ENCODE results near the gene CCDC154. TPM values are rescaled to one million over a fixed set of nuclear protein-coding genes. Genes with fewer than 3 reads are reported as not detected.

CCDC154 gene
- total RNA-seq, 1 experiment from 2014 or later, result 0.71 TPM

DNA sequence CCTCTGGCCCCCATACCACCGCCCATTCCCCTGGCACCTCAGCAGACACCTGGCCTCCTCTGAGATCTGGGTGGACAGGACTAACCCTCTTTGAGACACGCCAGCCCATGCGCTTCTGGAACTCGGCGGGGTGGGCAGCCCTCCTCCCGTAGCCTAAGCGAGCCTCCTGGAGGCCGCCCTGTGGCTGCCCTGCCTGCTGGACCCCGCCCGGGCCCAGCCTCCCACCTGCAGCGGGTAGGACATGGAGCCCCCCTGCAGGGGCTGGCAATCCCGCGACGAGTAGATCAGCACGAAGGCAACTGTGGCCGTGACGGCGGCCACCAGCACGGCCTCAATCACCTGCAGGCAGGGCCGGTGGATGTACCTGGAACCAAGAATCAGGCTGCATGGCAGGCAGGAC lies 8.2 kb upstream of the CCDC154 start:
- no peaks in the 10 kb centered on the region for H3K27me3 ChIP-seq

GRCh38 chr16:1451702-1452392 lies 7.5 kb upstream of the CCDC154 start:
- Histone ChIP-seq H3K9me3 (replicated peaks) (no peaks in the 10 kb centered on the region), H3K4me3 (no peak overlapping the region), H3K27ac (no peak overlapping the region), H3K27me3 (no peaks in the 10 kb centered on the region), H3K4me1 (no peaks in the 10 kb centered on the region), H3K36me3 (no peaks in the 10 kb centered on the region; the same call in 1 of the 2 replicates)
- no peak for DNase-seq

More for the DNA sequence above, 8.2 kb upstream of the CCDC154 start:
- H3K9me3 ChIP-seq (replicated peaks), result no peaks in the 10 kb centered on the region
- no peaks in the 10 kb centered on the region; the same call in 1 of the 2 replicates for H3K36me3 ChIP-seq
- no peak overlapping the region for H3K4me3 ChIP-seq
- H3K4me1 ChIP-seq, result no peaks in the 10 kb centered on the region
- no peak overlapping the region for H3K27ac ChIP-seq
- DNase-seq, result no peak

DNA sequence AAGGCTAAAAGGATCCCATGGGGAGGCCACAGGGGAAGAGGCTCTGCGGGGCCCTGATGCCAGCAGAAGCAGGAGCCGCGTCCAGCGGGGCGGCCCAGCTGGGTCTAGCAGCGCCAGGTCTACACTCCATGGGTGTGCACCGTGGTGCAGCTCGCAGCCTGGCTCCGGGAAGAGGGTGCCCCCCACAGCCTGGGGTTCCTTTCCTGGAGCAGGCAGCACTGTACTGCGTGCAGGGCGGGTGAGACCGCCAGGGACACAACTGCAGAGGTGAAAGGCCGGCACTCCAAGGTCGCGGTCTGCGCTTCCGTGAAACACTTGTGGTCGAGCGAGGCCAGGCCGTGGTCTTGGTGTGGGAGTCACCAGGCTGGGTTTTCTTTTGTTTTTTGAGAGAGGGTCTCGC lies 6.5 kb upstream of the CCDC154 start:
- H3K9me3 ChIP-seq (replicated peaks), result no peaks in the 10 kb centered on the region
- H3K36me3 ChIP-seq, result no peaks in the 10 kb centered on the region; the same call in 1 of the 2 replicates
- no peak for DNase-seq

GRCh38 chr16:1450218-1450617 lies 5.9 kb upstream of the CCDC154 start:
- DNase-seq, result no peak
- no peaks in the 10 kb centered on the region for H3K27me3 ChIP-seq
- no peak overlapping the region for H3K4me3 ChIP-seq
- no peaks in the 10 kb centered on the region; the same call in 1 of the 2 replicates for H3K36me3 ChIP-seq
- no peaks in the 10 kb centered on the region for H3K9me3 ChIP-seq (replicated peaks)
- no peaks in the 10 kb centered on the region for H3K4me1 ChIP-seq
- no peak overlapping the region for H3K27ac ChIP-seq

More for the DNA sequence above, 6.5 kb upstream of the CCDC154 start:
- no peak overlapping the region for H3K4me3 ChIP-seq
- no peaks in the 10 kb centered on the region for H3K27me3 ChIP-seq
- H3K4me1 ChIP-seq, result no peaks in the 10 kb centered on the region
- H3K27ac ChIP-seq, result no peak overlapping the region

GRCh38 chr16:1449201-1449788 lies 4.9 kb upstream of the CCDC154 start:
- H3K4me1 ChIP-seq, result no peaks in the 10 kb centered on the region
- H3K4me3 ChIP-seq, result no peak overlapping the region
- no peak for DNase-seq
- no peak overlapping the region for H3K27ac ChIP-seq
- H3K27me3 ChIP-seq, result no peaks in the 10 kb centered on the region
- H3K9me3 ChIP-seq (replicated peaks), result no peaks in the 10 kb centered on the region
- H3K36me3 ChIP-seq, result no peaks in the 10 kb centered on the region; the same call in 1 of the 2 replicates

DNA sequence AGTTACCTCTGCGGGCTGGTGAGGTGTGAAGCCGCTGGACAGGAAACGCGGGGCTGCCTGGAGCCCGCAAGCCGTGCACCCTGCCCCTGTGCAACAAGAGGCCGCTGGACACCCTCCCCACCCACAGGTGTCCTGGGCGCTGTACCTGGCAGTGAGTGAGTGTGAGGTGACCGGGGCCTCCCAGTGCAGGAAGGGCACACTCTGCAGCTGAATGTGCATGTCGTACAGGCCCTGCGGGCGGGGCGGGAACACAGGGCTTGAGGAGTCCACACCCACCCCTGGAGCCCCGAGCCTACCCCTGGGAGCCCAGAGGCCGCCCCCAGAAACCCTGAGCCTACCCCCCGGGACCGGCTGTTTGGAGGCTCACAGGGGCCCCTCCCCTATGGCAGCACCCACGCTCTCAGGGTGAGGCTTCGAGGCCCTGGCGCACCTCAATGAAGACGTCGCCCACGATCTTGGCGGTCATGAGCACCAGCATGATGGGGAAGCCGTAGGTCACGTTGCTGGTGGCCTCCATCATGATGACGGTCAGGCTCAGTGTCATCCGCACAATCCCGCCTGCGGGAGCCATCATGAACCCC lies 4.3 kb upstream of the CCDC154 start:
- Histone ChIP-seq H3K27ac (no peak overlapping the region), H3K36me3 (no peaks in the 10 kb centered on the region; the same call in 1 of the 2 replicates), H3K9me3 (replicated peaks) (no peaks in the 10 kb centered on the region), H3K27me3 (no peaks in the 10 kb centered on the region), H3K4me3 (no peak overlapping the region), H3K4me1 (no peaks in the 10 kb centered on the region)
- DNase-seq, result no peak

DNA sequence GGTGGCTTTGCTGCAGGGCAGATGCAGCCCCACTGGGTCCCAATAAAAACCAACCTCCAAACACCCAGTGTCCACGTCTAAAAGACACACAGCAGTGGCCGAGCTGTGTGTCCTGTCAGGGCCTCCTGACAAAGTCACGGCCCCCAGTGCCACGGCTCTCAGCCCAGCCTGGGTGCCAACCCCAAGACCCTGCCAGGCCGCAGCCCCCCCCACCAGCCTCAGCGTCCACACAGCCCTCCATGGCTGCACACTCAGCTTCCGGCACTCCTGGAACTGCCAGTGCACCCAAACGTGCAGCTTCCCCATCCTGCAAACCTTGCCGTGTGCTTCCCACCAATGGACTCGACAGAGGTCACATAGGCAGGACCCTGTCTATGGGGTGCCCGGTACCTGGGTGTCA lies 3.6 kb upstream of the CCDC154 start:
- H3K27me3 ChIP-seq, result no peaks in the 10 kb centered on the region
- no peaks in the 10 kb centered on the region for H3K9me3 ChIP-seq (replicated peaks)
- H3K4me3 ChIP-seq, result no peak overlapping the region
- no peaks in the 10 kb centered on the region for H3K36me3 ChIP-seq
- no peak for DNase-seq
- no peaks in the 10 kb centered on the region for H3K4me1 ChIP-seq
- H3K27ac ChIP-seq, result no peak overlapping the region

- no peak overlapping the region for H3K27ac ChIP-seq
- no peak for DNase-seq
- no peaks in the 10 kb centered on the region for H3K36me3 ChIP-seq
- no peaks in the 10 kb centered on the region for H3K4me1 ChIP-seq
- no peaks in the 10 kb centered on the region for H3K27me3 ChIP-seq
- H3K9me3 ChIP-seq (replicated peaks), result no peaks in the 10 kb centered on the region
- no peak overlapping the region for H3K4me3 ChIP-seq
Measured at GRCh38 chr16:1446296-1447080, 2.1 kb upstream of the CCDC154 start.

DNA sequence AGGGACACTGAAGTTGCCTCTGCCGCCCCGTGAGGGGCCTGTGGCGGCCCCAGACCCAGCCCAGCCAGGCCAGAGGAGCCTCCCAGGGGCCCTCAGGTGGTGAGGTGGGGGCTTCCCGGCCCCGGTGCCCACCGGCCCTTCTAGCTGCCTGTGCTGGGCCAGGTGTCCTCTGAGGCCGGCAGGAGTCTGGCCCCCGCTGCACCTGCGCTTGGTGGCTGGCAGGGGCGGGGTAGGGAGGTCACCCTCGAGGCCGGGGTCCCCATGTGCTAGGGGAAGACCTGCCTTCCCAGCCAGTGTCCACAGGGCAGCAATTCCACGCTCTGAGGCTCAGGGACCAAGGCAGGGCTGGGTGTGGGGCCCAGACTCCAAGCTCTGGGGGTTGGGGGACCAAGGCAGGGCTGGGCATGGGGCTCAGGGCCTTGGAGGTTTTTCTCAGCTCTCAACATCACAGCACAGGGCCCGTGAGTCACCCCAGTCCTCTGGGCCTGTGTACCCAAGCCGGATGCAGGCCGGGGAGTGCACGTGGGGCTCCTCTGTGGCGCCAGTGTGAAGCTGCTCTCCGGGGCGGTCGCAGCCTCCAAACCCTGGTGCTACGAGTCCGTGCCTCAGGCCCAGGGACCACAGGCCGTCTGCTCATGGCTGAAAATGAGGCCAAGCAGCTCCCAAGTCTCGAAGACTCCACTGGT lies 1.3 kb upstream of the CCDC154 start:
- H3K4me1 ChIP-seq, result no peaks in the 10 kb centered on the region
- no peak overlapping the region for H3K27ac ChIP-seq
- no peaks in the 10 kb centered on the region for H3K36me3 ChIP-seq
- H3K9me3 ChIP-seq (replicated peaks), result no peaks in the 10 kb centered on the region
- DNase-seq, result no peak
- H3K4me3 ChIP-seq, result no peak overlapping the region
- no peaks in the 10 kb centered on the region for H3K27me3 ChIP-seq

DNA sequence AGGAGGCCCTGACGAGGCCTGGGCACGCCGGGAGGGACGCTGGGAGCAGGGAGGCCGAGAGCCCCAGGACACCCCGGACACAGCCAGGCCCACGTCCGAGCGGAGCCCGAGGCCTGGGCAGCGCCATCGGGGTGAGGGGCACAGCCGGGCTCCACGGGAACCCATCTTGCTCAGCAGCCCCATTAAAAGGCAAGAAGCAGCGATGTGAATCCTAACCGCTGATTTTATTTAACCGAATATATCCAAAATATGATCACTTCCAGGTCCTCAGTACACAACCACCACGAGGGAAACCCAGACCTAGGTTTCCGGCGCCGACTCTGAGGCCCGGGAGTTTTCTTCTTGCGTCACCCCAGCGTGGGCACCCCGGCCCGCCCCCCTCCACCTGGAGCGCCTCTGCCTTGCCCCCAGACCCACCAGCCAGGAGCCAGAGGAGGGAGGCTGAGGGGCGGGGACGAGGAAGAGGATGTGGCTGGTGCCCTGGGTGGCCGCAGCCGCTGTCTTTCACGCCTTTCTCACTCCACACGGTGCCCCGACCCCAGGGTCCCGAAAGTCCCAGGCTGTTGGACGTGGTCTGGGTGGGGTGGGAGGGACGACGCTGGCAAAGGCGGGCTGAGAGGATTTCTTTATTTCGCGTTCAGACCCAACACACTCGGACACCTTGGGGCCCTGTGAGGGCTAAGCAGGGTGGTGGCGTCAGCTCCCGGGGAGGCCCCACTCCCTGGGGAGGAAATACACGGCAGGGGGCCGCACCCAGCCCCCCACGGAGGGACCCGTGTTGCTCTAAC lies 568 bp upstream of the CCDC154 start:
- no peaks in the 10 kb centered on the region for H3K9me3 ChIP-seq (replicated peaks)
- no peaks in the 10 kb centered on the region for H3K27me3 ChIP-seq
- H3K36me3 ChIP-seq, result no peaks in the 10 kb centered on the region
- no peaks in the 10 kb centered on the region for H3K4me1 ChIP-seq
- DNase-seq, result no peak
- no peak overlapping the region for H3K27ac ChIP-seq
- H3K4me3 ChIP-seq, result no peak overlapping the region

- Histone ChIP-seq H3K4me3 (no peak overlapping the region), H3K4me1 (peaks cover 11% of the 10 kb centered on the region; the same call in 1 of the 2 replicates), H3K36me3 (no peaks in the 10 kb centered on the region), H3K27ac (no peak overlapping the region), H3K9me3 (replicated peaks) (no peaks in the 10 kb centered on the region), H3K27me3 (no peaks in the 10 kb centered on the region)
- DNase-seq, result peak in 1 of 2 experiments; percentile 12
Measured at GRCh38 chr16:1443403-1443973, 868 bp downstream of the CCDC154 start.

DNA sequence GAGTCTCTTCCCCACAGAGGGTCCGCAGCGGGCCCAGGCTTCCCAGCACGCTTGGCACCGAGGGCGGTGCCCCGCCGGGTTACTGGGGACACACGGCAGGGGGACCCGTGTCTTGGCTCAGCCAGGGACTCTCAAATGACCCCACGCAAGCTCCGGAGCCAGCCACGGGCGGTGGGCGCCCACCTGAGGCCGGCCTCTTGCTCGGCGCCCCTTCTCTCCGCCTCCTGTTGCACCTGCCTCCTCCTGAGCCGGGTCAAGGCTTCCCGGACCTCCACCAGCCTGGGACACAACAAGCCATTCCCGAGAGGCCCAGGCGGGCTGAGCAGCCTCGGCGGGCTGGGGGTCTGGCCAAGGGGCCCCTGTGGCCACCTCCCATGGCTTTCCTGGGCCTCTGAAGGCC lies 1.7 kb downstream of the CCDC154 start:
- no peak for DNase-seq
- H3K4me1 ChIP-seq, result peaks cover 18% of the 10 kb centered on the region

DNA sequence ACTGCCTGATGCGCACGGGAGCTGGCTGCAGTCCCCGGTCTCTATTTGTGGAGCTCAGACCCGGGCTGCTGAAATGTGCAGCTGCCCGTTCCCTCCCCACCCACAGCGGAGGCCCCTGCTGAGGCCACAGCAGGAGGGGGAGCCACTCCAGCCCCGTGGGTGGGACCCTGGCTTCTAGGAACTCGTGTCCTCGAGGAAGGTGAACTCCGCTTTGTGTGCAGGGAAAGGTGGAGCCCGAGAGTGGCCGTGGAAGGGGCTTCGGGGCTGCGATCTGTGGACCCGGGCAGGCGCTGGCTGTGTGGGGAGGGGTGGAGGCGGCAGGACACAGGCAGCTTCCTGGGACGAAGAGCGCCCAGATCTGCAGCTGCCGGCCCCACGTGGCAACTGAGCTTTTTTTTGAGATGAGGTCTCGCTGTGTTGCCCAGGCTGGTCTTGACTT lies 2.9 kb downstream of the CCDC154 start:
- peak overlapping the region; percentile 31 for H3K4me3 ChIP-seq

More for the DNA sequence above, 1.7 kb downstream of the CCDC154 start:
- Histone ChIP-seq H3K27me3 (no peaks in the 10 kb centered on the region), H3K36me3 (no peaks in the 10 kb centered on the region), H3K27ac (no peak overlapping the region), H3K4me3 (no peak overlapping the region), H3K9me3 (replicated peaks) (no peaks in the 10 kb centered on the region)

More for the DNA sequence above, 2.9 kb downstream of the CCDC154 start:
- Histone ChIP-seq H3K9me3 (replicated peaks) (no peaks in the 10 kb centered on the region), H3K27ac (peak overlapping the region; percentile 40), H3K36me3 (no peaks in the 10 kb centered on the region), H3K27me3 (no peaks in the 10 kb centered on the region), H3K4me1 (peaks cover 28% of the 10 kb centered on the region)
- DNase-seq, result peak; percentile 74 to 80
